ENCODE measurements around the gene PRMT6. TPM values are rescaled to one million over a fixed set of nuclear protein-coding genes. Genes with fewer than 3 reads are reported as not detected.
"Not testable (repeated sequence)": the region's sequence is repeated elsewhere in the genome, so short reads cannot be mapped to it uniquely, and the experiment has no call there.

Gene PRMT6
- total RNA-seq, 1 experiment from 2014 or later: 23.8 TPM

DNA sequence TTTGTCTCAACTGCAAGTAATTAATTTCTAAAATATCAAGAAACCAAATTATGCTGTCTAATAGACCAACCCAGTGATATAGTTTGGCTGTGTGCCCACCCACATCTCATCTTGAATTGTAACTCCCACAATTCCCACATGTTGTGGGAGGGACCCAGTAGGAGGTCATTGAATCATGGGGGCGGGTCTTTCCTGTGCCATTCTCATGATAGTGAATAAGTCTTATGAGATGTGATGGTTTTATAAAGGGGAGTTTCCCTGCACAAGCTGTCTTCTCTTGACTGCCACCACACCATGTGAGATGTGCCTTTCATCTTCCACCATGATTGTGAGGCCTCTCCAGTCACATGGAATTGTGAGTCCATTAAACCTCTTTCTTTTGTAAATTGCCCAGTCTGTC, 36.9 kb downstream of the PRMT6 start:
- DNase-seq (ENCODE audit: low spot score): not testable (repeated sequence)

DNA sequence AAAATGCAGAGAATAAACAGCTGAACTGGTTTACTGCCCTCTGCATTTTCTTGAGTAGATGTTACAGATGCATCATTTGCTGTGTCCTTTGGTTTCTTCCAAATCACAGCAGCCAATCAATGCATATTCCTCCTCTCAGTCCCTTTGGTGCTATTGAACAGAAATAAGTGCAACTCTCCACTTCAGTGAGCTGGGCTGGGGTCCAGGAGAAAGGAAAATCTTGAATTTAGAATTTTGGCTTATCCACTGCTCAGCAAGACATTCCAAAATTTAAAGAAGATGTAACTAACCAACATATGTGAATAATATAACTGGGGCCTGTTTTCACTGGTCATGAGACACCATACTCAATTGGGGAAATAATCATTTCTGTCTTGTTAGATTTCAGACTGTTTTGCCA, 39.2 kb downstream of the PRMT6 start:
- no peak for DNase-seq (ENCODE audit: low spot score)

DNA sequence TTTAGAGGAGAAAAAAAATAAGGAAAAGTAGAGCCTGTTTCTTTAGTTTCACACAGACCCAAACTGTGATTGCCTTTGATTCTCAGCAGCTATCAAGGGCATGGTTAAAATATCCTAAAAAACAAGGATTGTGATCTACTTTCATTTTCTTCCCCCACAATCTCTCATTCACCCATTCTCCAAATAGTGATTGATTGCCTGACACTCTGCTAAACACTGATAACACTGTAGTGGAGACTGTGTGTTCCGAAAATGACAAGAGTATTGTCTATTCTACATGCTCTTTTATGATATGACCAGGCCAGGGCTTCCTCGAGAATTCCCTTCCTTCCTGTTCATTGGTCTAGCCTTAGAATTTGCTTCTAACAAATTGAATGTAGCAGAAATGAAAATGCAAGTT, 40.2 kb downstream of the PRMT6 start:
- DNase-seq (ENCODE audit: low spot score): no peak

DNA sequence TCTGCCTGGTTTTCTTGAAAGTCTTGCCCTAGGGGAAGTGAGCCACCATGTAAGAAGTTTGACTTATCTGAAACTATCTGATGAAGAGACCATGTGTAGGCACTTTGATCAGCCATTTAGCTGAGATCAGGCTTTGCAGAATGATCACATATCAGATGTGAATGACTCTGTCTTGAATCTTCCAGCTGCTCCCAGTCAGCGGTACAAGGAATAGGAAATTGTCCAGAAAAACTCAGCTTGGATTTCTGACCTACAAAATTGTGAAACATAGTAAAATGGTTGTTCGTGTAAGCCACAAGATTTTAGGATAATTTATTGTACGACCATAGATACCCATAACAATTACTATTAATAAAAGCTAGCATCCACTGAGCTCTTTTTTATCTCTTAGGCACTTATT, 42.5 kb downstream of the PRMT6 start:
- DNase-seq (ENCODE audit: low spot score): no peak

DNA sequence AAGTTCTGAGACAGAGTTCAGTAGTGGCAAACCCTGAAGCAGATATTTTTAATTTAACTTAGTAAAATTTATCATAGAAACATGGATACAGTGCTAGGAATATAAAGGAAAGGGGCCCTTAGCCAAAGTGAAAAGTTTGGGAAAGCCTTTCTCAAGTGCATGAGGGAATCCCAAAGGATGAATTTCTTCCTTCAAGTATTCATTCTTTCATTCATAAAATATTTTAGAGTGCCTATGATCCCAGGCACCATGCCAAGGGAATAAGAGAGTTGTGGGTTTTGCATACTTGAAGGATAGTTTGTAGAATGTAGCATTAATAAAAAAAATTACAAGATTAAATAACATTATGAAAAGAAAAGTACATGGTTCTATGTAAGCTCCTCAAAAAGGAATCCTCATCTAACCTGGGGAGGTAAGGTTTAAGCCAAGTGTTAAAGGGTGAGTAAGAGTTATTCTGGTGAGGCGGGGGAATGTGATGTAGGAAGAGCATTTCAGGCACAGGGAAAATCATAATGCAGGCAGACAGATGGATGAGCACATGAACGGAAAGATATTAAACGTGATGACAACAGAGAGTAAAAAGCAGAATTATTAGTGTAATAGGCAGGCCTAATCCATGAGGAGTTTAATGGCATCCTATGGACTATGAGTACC, 44.0 kb downstream of the PRMT6 start:
- no peak for DNase-seq (ENCODE audit: low spot score)

DNA sequence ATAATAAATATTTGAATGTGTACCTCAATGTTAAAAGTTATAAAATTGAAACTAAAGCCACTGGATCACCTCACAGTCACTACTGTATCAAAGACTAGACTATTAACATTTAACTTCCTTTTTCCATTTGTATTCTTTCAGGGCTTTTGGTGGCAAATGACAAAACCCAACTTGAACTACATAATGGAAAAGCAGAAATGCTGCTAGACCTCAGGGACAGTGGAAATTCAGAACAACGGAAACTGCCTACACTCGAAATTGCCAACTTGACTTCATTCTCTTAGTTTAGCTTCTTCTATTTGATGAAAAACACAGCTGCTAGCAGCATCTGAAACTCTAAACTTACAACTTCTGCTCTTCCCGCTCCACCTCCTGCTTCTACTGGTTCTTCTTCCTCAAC, 49.4 kb downstream of the PRMT6 start:
- no peak for DNase-seq (ENCODE audit: low spot score)

Other genes starting within 250 kb of the PRMT6 start
- not detected in 2 replicates for gene NTNG1, start 84.4 kb downstream of the PRMT6 start, total RNA-seq (2014; rRNA removed; shearing (Covaris generic))